ENCODE data around the gene PMPCA.

- TF ChIP-seq CTCF (IDR thresholded peaks at IDR 0.05; ENCODE audit: low read length): no peak
- no peak for TF ChIP-seq EZH2 (IDR thresholded peaks at IDR 0.05; ENCODE audit: borderline replicate concordance, low read length)
Measured at GRCh38 chr9:136405481-136405880, 5.0 kb upstream of the PMPCA start.

Measured in OCI-LY1 (cell line).